ENCODE data around the gene NELFCD.

The NELFCD gene

DNA sequence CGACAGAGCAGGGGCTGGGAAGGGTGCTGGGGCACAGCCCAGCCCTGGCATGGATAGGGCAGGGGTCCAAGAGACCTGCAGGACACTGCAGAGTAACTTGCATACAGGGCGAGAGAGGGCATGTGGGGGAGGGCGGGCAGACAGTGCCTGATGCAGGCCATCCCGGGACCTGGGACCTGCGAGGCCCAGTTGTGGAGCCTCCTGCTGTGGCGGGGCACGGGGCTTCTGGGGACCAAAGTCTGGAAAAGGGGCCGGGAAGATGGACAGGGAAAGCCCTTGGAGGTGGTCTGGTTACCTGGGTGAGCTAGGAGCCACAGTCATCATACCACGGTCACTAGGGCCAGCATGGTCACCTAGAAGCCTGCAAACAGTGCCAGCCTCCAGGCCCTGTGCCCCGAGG lies 37.8 kb downstream of the NELFCD start:
- CTCF ChIA-PET: interaction anchor here (1.4 to 1.5 kb wide), 3 partner anchors 9 to 149 kb away, joined by 3 to 4 read pairs (median 4); no protein-coding TSS in a partner anchor
- TF ChIP-seq CTCF (IDR thresholded peaks at IDR 0.05; ENCODE audit: insufficient read depth, low read length, missing control alignments): no peak
- POLR2A ChIA-PET: interaction anchor here (0.7 to 2.1 kb wide), 3 partner anchors 10 to 504 kb away, joined by 3 to 9 read pairs (median 4); partner anchors contain the start of gene ATP5F1E
- no peak for DNase-seq (ENCODE audit: low read depth, low spot score)
- no peak overlapping the region for H3K4me3 ChIP-seq (ENCODE audit: low read depth, low read length)

GRCh38 chr20:59019217-59019616 lies 38.2 kb downstream of the NELFCD start, which contains the start of gene TUBB1:
TUBB1 (plus strand) TSS chr20:59019429; CDS start chr20:59019523, 94 bp downstream.
- no peak for TF ChIP-seq CTCF (IDR thresholded peaks at IDR 0.05; ENCODE audit: insufficient read depth, low read length, missing control alignments)
- ChIA-PET POLR2A (interaction anchor here (1.1 to 2.1 kb wide), 2 partner anchors 10 to 13 kb away, joined by 3 to 9 read pairs; partner anchors contain the start of gene ATP5F1E), CTCF (interaction anchor here (1.4 to 1.5 kb wide), 3 partner anchors 9 to 150 kb away, joined by 3 to 4 read pairs (median 4); no protein-coding TSS in a partner anchor)
- H3K4me3 ChIP-seq (ENCODE audit: low read depth, low read length): no peak within 1 kb of the TSS
- DNase-seq (ENCODE audit: low read depth, low spot score): no peak

GRCh38 chr20:59020938-59021551 lies 40.0 kb downstream of the NELFCD start:
- POLR2A ChIA-PET: no interaction called here
- CTCF ChIA-PET: interaction anchor here (1.3 kb wide), 2 partner anchors 11 to 153 kb away, joined by 3 to 4 read pairs; no protein-coding TSS in a partner anchor
- TF ChIP-seq CTCF (IDR thresholded peaks at IDR 0.05; ENCODE audit: insufficient read depth, low read length, missing control alignments): no peak
- H3K4me3 ChIP-seq (ENCODE audit: low read depth, low read length): no peak overlapping the region
- no peak for DNase-seq (ENCODE audit: low read depth, low spot score)

DNA sequence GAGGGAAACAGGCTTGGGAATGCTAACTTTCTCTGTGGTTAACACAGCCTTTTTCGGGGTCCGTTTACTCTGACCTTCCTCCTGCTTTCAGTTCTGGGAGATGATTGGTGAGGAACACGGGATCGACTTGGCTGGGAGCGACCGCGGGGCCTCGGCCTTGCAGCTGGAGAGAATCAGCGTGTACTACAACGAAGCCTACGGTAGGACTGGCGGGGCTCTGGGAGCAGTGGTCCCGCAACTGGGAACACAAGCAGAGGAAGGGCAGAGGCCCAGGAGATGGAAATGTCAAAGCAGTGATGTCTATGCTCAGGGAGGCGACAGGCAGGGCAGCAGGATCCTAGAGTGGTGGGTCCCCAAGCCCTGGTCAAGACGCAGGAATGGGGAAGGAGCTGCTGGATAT lies 41.7 kb downstream of the NELFCD start:
- TF ChIP-seq CTCF (IDR thresholded peaks at IDR 0.05; ENCODE audit: insufficient read depth, low read length, missing control alignments): no peak
- no peak overlapping the region for H3K4me3 ChIP-seq (ENCODE audit: low read depth, low read length)
- POLR2A ChIA-PET: no interaction called here
- CTCF ChIA-PET: interaction anchor here (1.3 kb wide), 2 partner anchors 12 to 153 kb away, joined by 3 to 4 read pairs; no protein-coding TSS in a partner anchor
- DNase-seq (ENCODE audit: low read depth, low spot score): no peak

GRCh38 chr20:59023616-59024015 lies 42.6 kb downstream of the NELFCD start:
- no peak for TF ChIP-seq CTCF (IDR thresholded peaks at IDR 0.05; ENCODE audit: insufficient read depth, low read length, missing control alignments)
- H3K4me3 ChIP-seq (ENCODE audit: low read depth, low read length): no peak overlapping the region
- ChIA-PET POLR2A (no interaction called here), CTCF (no interaction called here)
- DNase-seq (ENCODE audit: low read depth, low spot score): no peak

DNA sequence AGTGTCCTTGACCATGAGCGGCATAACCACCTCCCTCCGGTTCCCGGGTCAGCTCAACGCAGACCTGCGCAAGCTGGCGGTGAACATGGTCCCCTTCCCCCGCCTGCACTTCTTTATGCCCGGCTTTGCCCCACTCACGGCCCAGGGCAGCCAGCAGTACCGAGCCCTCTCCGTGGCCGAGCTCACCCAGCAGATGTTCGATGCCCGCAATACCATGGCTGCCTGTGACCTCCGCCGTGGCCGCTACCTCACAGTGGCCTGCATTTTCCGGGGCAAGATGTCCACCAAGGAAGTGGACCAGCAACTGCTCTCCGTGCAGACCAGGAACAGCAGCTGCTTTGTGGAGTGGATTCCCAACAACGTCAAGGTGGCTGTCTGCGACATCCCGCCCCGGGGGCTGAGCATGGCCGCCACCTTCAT lies 43.1 kb downstream of the NELFCD start:
- ChIA-PET POLR2A (no interaction called here), CTCF (no interaction called here)
- no peak for TF ChIP-seq CTCF (IDR thresholded peaks at IDR 0.05; ENCODE audit: insufficient read depth, low read length, missing control alignments)
- H3K4me3 ChIP-seq (ENCODE audit: low read depth, low read length): no peak overlapping the region
- no peak for DNase-seq (ENCODE audit: low read depth, low spot score)
